Esophagus squamous epithelium (tissue), 5 donors: ENCODE results near the gene STMP1. TPM values are rescaled to one million over a fixed set of nuclear protein-coding genes. Genes with fewer than 3 reads are reported as not detected.
"Not testable (repeated sequence)": the region's sequence is repeated elsewhere in the genome, so short reads cannot be mapped to it uniquely, and the experiment has no call there.

Experiments used
- DNase-seq: peaks from one replicate; lab custom pipeline; 2025; lab: John Stamatoyannopoulos, UW
- H3K27ac ChIP-seq, 4 donors: fragments of 200-600 bp; sonication (generic); one replicate each; pipeline ENCODE4 v1.5.1; 2016 to 2019; ENCODE audit warnings: mild to moderate bottlenecking in 1 of 4
- H3K27me3 ChIP-seq, 4 donors: fragments of 200-600 bp; sonication (generic); 1 replicate in 3 of 4; 2 replicates in 1 of 4; pipeline versions ENCODE4 v1.5.1 to v1.6.0; 2017 to 2021; ENCODE audit warnings: antibody characterized with exemption in 1 of 4
- H3K36me3 ChIP-seq, 3 donors: fragments of 200-600 bp; sonication (generic); one replicate each; pipeline ENCODE4 v1.5.1; 2016 to 2019
- H3K4me1 ChIP-seq, 3 donors: fragments of 200-600 bp; sonication (generic); one replicate each; pipeline ENCODE4 v1.5.1; 2017 to 2019
- H3K4me3 ChIP-seq, 4 donors: fragments of 200-600 bp; sonication (generic); 1 replicate in 3 of 4; 2 replicates in 1 of 4; pipeline ENCODE4 v1.5.1; 2016 to 2019; ENCODE audit warnings: mild to moderate bottlenecking in 2 of 4, moderate library complexity in 1 of 4
- H3K9me3 ChIP-seq, 3 donors: fragments of 200-600 bp; sonication (generic); one replicate each; pipeline ENCODE4 v1.5.1; 2016 to 2019
- POLR2A ChIP-seq, 4 donors: fragments of 450-650 bp; IDR thresholded peaks; one replicate each; pipeline ENCODE4 v1.6.1; 2017; ENCODE audit warnings: antibody characterized with exemption in 4 of 4, mild to moderate bottlenecking in 4 of 4, moderate library complexity in 3 of 4
- WGBS, 2 donors: methylation state at CpG; one replicate each; pipeline ENCODE4 v1.1.5; 2018; 5-methylcytosine and 5-hydroxymethylcytosine counted together
- intact Hi-C: fragments of 100-400 bp; cut with DNase I; formaldehyde crosslinking; loops from one replicate; pipeline ENCODE4 v1.15.0; 2022
- total RNA-seq, 4 donors: library from RNA; depleted of rRNA; stranded (reverse); fragments of >200 nt; gene quantifications; one replicate each; pipeline ENCODE4 v1.1.0, GENCODE V29; 2016
- TF ChIP-seq, protein P1 (sequence below), 6 experiments: fragments of 450-650 bp in 4 of 6; fragments of 200-600 bp in 2 of 6; sonication (generic) in 2 of 6; IDR thresholded peaks; one replicate each; pipeline ENCODE4 v1.5.1; 2016 to 2019; ENCODE audit warnings: antibody characterized with exemption in 6 of 6, mild to moderate bottlenecking in 4 of 6, moderate library complexity in 4 of 6
- donor health status: DM: yes; HTN: yes; CAD: no.

STMP1 gene
- total RNA-seq, 4 donors from 2014 or later, result 19.2 to 25.6 (median 23.1) TPM

DNA sequence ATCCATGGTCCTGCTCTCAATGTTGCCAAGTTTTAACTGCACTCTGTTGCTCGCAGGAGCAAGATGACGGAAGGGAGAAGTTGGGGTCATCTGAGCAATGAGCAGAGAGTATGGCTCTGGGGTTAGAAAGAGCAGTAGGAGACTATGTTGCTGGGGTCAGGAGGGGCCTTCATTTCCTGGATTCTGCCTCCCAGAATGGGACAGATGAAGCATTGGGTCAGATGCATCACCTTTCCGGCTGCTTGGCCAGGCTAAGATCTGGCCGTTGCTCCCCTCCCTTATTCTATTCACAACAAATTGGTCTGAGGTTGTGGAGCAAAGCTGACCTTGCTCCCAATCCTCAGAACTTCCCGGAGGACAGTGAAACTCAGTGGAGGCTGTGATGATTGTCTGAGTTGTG, 22.4 kb downstream of the STMP1 start:
- intact Hi-C loops, result no loop called here
- H3K4me1 ChIP-seq, result peaks cover 0 to 44% (median 15%) of the 10 kb centered on the region in 3 donors
- no peak overlapping the region for H3K27ac ChIP-seq
- H3K27me3 ChIP-seq, result no peaks in the 10 kb centered on the region
- H3K9me3 ChIP-seq, result no peaks in the 10 kb centered on the region
- no peak overlapping the region for H3K4me3 ChIP-seq
- DNase-seq, result no peak
- H3K36me3 ChIP-seq, result peaks cover 0 to 44% (median 0%) of the 10 kb centered on the region in 3 donors
- TF ChIP-seq POLR2A (IDR thresholded peaks at IDR 0.05), result no peak
- TF ChIP-seq, protein P1, sequence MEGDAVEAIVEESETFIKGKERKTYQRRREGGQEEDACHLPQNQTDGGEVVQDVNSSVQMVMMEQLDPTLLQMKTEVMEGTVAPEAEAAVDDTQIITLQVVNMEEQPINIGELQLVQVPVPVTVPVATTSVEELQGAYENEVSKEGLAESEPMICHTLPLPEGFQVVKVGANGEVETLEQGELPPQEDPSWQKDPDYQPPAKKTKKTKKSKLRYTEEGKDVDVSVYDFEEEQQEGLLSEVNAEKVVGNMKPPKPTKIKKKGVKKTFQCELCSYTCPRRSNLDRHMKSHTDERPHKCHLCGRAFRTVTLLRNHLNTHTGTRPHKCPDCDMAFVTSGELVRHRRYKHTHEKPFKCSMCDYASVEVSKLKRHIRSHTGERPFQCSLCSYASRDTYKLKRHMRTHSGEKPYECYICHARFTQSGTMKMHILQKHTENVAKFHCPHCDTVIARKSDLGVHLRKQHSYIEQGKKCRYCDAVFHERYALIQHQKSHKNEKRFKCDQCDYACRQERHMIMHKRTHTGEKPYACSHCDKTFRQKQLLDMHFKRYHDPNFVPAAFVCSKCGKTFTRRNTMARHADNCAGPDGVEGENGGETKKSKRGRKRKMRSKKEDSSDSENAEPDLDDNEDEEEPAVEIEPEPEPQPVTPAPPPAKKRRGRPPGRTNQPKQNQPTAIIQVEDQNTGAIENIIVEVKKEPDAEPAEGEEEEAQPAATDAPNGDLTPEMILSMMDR (IDR thresholded peaks at IDR 0.05), result no peak
- WGBS, 2 donors, result 50 to 97% methylated on average over 3 to 5 of the region's 5 CpGs

DNA sequence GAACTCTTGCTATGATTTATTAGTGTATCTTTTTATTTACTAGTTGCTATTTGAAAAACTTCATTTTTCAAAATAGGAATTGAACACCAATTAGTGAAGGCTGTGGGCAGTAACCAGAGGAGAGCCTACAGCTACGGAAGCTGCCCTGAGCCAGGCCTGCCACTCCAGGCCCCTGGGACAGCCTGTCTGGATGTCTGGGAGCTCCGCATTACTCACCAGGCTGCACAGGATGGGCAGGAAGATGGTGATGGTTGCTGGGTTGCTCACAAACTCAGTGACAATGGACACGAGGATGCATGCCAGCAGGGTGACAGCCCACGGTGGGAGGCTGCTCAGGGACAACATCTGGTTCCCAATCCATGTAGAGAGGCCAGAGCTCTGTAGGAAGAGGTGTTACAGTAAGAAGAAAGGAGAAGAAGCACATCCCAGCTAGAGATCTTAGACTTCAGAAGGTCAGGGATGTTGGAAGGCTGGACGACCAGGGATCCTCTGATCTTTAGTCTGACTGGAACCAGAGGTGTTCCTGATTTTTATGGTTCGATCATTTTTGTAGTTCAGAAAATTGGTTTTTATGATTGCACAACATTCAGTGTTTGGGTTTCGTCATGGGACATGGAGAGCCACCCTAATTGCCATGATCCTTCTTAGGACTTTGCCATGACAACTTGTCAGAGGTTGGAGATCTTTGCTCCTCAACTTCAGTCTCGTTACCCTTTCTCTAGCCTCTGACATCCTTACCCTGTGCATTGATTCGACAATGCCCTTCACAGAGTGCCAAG, 23.2 kb downstream of the STMP1 start:
- peaks cover 0 to 48% (median 0%) of the 10 kb centered on the region in 3 donors for H3K36me3 ChIP-seq
- no peaks in the 10 kb centered on the region for H3K27me3 ChIP-seq
- no peak for DNase-seq
- H3K4me1 ChIP-seq, result peaks cover 0 to 36% (median 15%) of the 10 kb centered on the region in 3 donors
- TF ChIP-seq, protein P1 (IDR thresholded peaks at IDR 0.05), result no peak
- TF ChIP-seq POLR2A (IDR thresholded peaks at IDR 0.05), result no peak
- WGBS, 2 donors, result 67 to 95% methylated on average over 6 to 7 of the region's 9 CpGs
- H3K27ac ChIP-seq, result no peak overlapping the region
- intact Hi-C loops, result no loop called here
- no peaks in the 10 kb centered on the region for H3K9me3 ChIP-seq
- no peak overlapping the region for H3K4me3 ChIP-seq

DNA sequence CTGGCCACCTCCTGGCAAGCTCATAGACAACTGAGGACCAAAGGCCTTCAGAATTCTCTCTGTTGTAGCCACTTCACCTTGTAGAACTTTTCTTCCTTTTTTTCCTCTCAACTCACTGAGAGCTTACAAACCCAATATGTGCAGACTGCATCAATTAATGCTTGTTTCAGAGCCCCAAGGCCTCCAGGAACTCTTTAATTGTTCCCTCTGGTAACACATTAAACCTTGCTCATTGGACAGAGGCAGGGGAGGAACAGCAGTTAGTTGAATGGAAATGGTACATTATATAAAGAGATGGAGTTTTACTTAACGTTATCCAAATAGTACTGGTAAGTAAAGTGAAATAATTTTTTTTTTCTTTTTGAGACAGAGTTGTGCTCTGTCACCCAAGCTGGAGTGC, 25.2 kb downstream of the STMP1 start:
- Histone ChIP-seq H3K4me3 (no peak overlapping the region), H3K36me3 (peaks cover 0 to 55% (median 7%) of the 10 kb centered on the region in 3 donors), H3K9me3 (no peaks in the 10 kb centered on the region), H3K27ac (no peak overlapping the region), H3K27me3 (no peaks in the 10 kb centered on the region), H3K4me1 (peaks cover 0 to 21% (median 11%) of the 10 kb centered on the region in 3 donors)
- TF ChIP-seq, protein P1 (IDR thresholded peaks at IDR 0.05), result no peak
- no peak for TF ChIP-seq POLR2A (IDR thresholded peaks at IDR 0.05)
- no peak for DNase-seq
- intact Hi-C loops, result no loop called here
- WGBS, 2 donors, result 42 to 46% methylated on average over 1 of the region's 1 CpG

DNA sequence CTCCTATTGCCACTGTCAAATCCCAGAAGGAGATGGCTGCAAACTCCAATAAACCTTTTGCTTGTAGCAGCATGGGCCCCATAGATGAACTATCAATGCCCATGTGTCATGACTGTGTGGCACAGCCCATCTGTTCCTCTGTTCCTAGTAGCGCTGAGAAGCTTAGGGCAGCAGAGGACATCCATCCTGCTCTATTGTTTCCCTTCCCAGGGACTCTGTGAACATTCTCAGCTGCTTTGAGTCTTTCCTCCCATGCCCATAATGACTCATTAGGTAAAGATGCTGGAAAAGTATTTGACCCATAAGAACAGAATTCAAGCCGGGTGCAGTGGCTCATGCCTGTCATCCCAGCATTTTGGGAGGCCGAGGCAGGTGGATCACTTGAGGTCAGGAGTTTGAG, 28.3 kb downstream of the STMP1 start:
- peaks cover 0 to 71% (median 7%) of the 10 kb centered on the region in 3 donors for H3K36me3 ChIP-seq
- WGBS, 2 donors, result 96 to 100% methylated on average over 1 to 3 of the region's 3 CpGs
- H3K4me1 ChIP-seq, result no peaks in the 10 kb centered on the region
- intact Hi-C loops, result no loop called here
- no peak for DNase-seq
- no peak overlapping the region for H3K27ac ChIP-seq
- no peaks in the 10 kb centered on the region for H3K27me3 ChIP-seq
- H3K9me3 ChIP-seq, result no peaks in the 10 kb centered on the region
- no peak overlapping the region for H3K4me3 ChIP-seq
- TF ChIP-seq POLR2A (IDR thresholded peaks at IDR 0.05), result no peak
- TF ChIP-seq, protein P1 (IDR thresholded peaks at IDR 0.05), result no peak

DNA sequence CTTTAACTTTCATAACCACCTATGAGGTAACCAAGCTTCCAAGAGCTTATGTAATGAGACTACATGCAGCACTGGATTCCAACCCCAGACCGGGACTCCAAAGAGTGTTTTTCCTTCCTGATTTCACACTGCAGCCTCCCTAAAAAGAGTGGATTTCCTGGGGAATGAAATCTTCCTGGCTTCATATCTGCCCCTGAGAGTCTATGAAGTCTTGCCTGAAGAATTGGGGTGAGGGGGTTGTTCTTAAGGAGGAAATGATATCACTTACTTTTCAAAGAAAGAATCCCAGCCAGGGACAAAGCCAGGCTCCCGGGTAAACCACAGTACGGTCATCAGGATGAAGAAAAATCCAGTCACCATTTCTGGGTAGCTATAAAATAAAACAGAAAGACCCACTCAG, 29.7 kb downstream of the STMP1 start:
- Histone ChIP-seq H3K27ac (no peak overlapping the region), H3K4me3 (no peak overlapping the region), H3K4me1 (peaks cover 0 to 3% (median 0%) of the 10 kb centered on the region in 3 donors), H3K9me3 (no peaks in the 10 kb centered on the region), H3K27me3 (no peaks in the 10 kb centered on the region), H3K36me3 (peaks cover 0 to 63% (median 7%) of the 10 kb centered on the region in 3 donors)
- TF ChIP-seq POLR2A (IDR thresholded peaks at IDR 0.05), result no peak
- TF ChIP-seq, protein P1 (IDR thresholded peaks at IDR 0.05), result no peak
- 67 to 97% methylated on average over 3 of the region's 3 CpGs for WGBS, 2 donors
- intact Hi-C loops, result no loop called here
- DNase-seq, result no peak

DNA sequence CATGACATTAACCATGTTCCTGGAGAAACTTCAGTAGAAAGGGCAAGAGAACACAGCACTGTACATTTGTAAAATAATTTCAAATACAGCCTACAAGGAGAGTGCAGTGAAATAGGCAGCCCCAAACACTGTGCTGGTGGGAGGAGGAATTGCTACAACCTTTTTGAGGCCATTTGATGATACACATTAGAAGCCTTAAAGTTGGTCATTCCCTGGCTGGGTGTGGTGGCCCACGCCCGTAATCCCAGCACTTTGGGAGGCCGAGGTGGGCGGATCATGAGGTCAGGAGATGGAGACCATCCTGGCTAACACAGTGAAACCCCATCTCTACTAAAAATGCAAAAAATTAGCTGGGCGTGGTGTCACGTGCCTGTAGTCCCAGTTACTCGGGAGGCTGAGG, 30.3 kb downstream of the STMP1 start:
- H3K4me1 ChIP-seq, H3K4me3 ChIP-seq, H3K27me3 ChIP-seq, DNase-seq, H3K9me3 ChIP-seq, H3K27ac ChIP-seq, intact Hi-C loops: not testable (repeated sequence)
- peaks cover 0 to 63% (median 7%) of the 10 kb centered on the region in 3 donors for H3K36me3 ChIP-seq
- WGBS, 2 donors, result 93% methylated on average over 7 of the region's 7 CpGs; no CpG with 5 or more reads in 1 of the 2 donors
